AG20443 (cell line): ENCODE measurements around the gene HIBADH.
"Not testable (repeated sequence)": the region's sequence is repeated elsewhere in the genome, so short reads cannot be mapped to it uniquely, and the experiment has no call there.

Source experiments
- DNase-seq: peaks from one replicate; pipeline ENCODE4 v3.0.0; 2012; ENCODE audit warnings: low spot score, mixed read lengths

The HIBADH gene

DNA sequence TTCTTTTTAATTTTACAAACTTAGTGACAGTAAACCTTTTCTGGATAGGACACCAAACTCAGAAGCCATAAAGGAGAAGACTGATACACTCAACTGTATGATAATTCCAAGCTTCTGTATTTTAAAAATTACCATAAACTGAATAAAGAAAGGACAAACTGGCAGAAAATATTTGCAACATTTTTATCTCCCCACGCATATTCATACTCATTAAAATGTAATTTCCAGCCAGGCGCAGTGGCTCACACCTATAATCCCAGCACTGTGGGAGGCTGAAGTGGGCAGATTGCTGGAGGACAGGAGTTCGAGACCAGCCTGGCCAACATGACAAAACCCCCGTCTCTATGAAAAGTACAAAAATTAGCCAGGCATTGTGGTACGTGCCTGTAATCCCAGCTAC is 67.7 kb downstream of the HIBADH start:
- no peak for DNase-seq

DNA sequence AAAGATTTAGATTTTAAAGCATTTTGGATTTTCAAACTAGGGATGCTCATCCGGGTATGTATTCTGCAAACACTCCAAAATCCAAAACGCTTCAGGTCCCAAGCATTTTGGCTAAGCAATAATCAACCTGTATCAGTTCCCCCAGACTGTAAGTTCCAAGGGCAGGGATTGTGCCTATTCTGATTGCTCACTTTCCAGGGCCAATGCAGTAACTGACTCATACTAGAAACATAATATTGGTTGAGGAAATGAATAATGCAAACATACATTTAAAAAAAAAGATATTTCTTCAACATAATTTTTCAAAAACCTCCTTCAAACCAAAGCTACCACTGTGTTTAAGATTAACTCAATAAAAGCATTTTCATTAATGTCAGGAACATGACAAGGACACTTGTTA is 69.5 kb downstream of the HIBADH start:
- no peak for DNase-seq

DNA sequence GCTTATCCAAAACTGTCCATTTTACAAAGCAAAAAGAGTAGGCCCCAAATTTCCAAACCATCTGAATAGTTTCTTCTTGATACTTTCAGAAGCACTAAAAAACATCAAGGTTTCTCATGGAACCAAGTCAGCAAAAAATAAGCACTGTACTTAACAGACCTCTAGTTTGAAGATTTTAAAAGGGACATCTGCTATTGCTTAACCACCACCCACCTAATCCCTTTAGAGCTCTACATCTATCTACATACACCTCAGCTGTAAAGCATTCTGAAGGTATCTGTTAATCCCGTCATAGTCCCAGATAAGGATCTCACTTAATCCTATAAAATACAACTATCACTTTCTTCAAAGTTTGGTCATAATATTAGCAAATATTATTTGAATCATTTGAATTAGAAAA is 72.3 kb downstream of the HIBADH start:
- no peak for DNase-seq

DNA sequence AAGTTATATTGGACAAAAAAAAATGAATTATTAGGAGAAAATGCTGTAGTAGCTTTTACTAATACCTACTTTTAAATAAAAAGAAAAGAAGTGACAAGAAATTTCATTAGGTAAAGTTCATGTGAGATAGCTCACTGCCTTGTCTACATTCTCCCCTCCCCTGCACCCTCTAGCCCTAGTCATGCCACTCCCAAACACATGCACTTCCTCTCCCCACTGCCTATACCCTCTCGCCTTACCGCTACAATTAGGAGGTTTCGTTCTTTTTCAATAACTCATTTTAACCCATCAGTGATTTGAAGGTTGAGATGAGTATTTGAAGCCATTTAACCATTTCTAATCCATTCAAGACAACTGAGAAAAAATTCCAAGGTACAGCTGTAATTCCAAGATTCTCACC is 75.3 kb downstream of the HIBADH start:
- no peak for DNase-seq

DNA sequence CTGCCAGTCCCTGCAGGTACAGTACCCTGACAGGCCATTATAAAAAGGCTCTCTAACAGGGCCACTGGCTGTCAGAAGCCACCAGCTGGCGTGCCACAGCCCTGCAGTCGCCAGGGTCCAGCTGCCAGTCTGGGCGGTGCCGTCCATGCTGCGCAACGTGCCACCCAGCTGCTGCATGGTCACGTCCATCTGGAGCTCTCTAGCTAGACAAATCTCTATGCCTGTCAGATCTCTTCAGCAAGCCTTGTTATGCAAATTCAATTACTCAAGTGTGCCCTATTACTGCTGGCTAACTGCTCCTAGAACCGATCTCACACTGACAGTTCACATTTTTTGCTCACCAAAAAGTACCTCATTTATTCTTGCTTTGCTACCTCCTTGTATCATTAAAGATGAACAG is 75.9 kb downstream of the HIBADH start:
- DNase-seq = peak; percentile 31

DNA sequence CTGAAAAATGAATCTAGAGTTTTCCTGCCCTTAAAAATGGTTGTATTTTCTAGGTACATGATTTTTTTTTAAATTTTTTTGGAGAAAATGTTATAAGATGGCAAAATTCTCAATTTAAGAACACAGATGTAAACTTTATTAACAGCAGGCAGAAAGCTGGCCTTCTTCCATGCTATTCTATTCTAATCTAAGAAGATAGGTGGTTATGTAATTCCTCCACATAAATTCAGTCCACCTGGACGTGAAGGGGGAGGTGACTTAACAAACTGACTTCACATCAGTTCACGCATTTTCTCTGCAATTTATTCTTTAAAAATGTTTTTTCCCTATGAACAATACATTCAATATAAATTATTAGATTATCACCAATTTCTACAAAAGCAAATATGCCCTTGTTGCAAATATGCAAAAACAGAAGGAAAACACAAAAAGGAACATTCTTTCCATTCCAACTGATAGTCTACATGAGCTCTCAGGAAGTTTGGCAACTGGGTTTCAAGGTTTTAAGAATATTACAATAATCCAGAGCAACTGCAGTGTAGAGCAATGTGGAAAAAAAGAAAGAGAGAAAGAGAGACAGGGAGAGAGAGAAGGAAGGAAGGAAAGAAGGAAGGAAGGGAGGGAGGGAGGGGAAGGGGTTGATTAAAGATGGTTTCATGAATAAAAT is 76.8 kb downstream of the HIBADH start:
- no peak for DNase-seq

DNA sequence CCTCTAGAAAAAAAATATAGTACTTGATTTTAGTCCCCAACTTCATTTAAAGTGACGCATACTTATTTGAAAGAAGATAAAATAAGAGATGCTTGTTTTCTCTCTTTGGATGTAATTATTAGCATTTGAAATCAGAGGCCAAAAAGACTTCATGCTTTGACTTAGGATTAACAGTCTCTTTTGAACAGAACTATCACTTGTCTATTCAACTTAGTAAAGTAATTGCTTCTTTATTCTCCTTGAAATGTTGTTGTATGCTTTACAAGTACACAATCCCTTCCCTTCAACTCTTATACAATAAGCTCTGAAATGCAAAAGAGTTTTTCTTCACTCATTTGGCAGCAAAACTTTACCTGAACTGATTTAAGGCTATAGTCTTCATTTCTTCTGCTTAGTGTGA is 80.8 kb downstream of the HIBADH start:
- DNase-seq = no peak

DNA sequence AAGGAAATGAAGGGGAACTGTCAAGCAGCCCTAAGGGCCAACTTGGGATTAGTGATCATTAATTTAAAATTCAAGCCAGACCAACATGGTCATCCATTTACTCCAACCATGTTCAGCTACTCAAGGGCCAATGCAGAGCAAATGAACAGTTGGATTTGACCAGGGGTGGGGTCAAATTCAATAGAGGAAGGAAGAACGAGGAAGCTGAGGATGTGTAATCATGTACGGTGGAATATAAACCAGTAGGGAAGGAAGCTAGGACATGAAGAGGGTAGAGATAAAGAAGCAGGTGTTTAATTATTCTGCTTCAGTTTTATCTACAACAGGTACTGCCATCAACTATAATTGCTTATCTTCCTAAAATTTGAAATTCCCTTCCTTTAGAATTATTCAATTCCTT is 81.6 kb downstream of the HIBADH start:
- DNase-seq = no peak

DNA sequence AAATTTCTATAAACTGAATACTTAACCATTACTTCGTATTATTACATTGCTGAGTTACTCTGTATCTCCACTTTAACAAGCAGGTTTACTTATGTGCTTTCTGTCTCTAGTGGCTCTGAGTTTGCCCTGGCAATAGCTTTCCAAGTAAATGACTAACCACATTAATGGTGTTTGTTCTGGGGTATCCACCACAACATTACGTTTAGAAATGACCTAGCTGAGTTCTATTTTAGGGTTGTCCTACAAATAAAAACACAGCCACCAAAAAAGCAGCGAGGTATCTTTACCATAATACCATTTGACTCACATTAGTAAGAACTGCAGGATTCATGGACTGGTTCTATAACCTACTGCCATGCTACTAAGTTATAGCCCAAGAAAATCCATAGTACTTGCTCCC is 83.1 kb downstream of the HIBADH start:
- no peak for DNase-seq

DNA sequence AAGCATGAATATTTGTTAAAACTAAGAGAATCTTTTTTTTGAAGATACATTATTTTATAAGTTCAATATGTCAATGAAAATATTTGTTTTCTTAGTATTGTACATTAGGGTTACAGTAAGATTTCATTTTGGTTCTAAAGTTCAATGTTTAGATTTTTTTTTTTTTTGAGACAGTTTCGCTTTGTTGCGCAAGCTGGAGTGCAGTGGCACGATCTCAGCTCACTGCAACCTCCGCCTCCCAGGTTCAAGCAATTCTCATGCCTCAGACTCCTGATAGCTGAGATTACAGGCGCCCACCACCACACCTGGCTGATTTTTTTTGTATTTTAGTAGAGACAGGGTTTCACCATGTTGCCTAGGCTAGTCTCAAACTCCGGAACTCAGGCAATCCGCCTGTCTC is 84.5 kb downstream of the HIBADH start:
- not testable (repeated sequence) for DNase-seq

DNA sequence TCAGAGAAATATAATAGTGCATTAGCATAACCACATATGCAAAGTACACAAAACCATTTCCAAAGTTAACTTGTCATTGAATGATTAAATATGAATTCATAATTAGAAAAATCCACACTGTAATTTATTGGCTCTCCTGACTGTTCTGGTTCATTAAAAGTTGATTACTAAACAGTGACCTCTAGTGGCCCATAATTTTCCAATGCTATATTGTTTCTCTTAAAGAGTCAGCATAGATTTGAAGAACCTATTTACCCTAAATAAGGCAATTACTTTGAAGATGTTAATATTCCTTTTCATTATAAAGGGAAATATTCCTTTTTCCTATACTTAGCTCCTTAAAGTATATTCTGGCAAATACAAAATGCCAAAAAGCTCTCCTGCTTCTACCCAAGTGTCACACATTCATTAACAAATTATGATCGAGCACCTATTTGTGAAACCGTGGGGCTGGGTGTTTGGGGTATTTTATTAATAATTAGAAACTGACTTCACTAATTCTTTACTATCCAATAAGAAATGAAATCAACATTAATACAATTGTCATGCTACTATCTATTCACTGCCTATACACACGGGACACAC is 86.2 kb downstream of the HIBADH start:
- peak; percentile 44 for DNase-seq

DNA sequence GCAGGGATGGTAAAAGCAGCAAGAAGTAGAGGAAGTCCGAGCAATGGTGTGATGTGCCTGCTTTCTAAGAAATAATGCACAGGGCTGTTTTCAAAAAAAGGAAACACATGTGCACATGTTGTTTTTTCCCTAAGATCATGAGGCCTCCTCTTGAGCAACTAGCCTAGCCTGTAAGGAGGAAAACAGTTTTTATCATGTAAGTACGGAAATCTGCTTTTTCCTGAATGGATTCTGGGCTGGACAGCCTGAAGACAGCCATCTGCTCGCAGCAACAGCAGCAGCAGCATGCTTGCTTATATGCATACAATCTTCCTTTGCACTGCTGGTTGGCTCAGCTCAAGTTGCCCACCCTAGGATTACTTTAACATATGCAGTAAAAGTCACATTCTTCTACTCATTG is 87.1 kb downstream of the HIBADH start:
- DNase-seq = no peak

DNA sequence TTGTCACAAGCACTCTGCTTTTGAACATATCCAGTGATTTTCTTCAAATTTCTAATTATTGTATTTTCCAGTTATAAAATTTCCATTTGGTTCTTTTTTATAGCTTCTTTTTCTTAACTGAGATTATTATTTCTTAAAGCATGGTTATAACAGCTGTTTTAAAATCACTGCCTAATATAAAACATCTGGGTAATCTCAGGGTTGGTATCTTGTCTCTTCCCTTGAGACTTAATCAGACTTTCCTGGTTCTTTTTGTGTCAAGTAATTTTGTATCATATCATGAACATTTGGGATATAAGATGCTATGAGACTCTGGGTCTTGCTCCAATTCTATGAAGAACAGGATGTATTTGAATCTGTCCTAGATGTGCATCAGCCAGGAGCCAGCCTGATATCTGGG is 93.6 kb downstream of the HIBADH start:
- DNase-seq = no peak

DNA sequence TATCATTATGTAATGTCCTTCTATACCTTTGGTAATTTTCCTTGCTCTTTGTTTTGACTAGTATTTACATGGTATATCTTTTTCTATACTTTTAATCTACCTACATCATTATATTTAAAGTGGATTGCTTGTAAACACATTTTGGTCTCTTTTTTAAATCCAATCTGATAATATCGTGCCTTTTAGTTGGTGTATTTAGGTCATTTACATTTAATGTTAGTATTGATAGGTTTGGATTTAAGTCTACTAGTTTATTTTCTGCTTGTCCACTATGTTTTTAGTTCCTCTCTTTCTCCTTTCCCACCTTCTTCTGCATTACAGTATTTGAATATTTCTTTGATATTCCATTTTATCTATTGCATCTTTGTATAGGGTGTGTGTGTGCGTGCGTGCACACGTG is 95.4 kb downstream of the HIBADH start:
- no peak for DNase-seq

DNA sequence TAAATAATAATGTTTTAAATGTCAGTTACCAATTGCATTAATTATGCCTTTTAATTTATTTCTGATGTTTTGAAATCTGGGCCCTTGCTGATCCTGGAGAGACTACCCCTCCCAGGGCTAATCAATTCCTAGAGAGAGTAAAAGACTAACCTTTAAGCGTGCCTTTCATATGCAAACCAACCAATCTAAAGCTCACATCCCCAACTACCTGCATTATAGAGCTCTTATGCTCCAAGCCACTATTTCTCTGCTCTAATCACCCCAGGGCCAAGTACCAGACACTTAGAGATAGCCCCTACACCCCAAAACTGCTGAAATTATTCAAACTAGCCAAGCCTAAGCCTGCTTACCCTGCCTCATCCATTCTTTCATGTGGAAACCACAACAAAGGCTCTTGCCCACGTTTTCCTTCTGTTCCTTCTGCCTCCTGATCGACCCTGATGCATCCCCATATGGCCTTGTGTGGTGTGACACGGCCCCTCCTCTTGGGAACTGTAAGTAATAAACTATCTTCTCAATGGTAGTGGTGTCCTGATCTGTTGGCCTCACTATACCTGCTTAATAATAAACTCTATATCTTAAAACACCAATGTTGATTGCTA is 97.7 kb downstream of the HIBADH start:
- DNase-seq = no peak

DNA sequence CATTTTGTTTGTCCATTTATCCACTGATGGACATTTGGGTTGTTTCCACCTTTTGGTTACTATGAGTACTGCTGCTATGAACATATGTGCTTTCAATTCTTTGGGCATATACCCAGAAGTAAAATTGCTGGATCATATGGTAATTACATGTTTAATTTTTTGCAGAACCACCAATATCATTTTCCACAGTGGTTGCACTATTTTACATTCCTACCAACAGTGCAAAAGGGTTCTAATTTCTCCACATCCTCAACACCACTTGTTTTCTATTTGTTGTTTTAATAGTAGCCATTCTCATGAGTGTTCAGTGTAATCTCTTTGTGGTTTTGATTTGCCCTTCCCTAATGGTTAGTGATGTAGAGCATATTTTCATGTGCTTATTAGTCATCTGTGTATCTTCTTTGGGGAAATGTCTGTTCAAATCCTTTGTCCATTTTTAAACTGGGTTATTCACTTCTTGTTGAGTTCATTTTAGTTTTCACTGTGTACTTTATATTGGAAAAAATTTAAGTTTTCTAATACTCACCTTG is 101.9 kb downstream of the HIBADH start:
- DNase-seq = peak; percentile 24

DNA sequence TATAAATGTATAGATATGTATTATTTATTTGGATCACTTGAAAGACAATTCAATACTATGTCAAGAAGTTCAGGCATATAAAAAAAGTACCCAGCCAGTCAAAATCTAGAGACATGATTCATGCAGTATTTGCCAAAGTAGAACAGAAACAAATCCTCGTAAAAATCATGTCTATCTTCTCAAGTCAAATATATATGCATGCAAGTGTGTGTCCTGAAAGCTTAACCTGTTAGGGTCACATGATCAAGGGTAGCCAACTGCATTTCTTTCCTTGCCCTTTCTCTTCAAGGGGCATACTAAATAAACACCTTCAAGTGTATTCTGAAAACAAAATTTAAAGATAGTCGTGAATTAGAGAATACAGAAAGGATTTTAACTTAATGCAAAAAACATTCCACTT is 107.0 kb downstream of the HIBADH start:
- DNase-seq = no peak

DNA sequence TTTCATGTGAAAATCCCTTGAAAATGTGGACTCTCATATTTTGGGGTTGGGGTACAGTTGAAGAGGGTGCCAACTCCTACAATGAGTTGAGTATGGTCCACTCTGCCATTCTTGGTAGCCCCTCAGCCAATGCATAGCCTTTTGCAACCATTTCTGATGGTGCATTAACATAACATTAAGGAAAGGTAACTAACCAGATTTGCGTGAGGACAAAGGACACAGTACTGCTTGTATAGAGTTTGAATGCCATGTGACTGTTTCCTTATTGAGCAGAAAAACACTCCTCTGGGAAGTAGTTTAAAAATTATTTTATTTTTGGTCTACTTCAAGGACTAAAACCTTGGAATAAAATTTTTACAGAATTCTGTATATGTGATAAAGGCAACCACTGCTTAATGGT is 107.9 kb downstream of the HIBADH start:
- no peak for DNase-seq

DNA sequence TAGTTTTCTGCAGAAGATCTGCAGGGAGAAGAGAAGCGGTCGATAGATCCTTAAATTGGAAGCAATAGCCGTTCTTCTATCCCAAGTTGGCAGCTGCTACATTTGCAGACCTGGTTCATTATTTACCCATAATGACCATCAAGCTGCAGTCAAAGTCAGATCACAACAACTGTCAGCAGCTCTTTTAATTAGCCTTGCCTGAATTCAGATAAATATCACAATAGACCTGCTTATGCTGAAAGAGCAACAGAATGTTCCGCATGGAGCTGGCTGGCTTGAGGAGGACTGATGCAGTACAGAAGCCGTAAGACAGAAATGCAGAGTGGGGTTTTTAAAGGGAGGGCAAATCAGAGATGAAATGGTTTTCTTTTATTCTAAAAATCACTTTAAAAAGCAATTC is 109.4 kb downstream of the HIBADH start:
- DNase-seq = no peak

DNA sequence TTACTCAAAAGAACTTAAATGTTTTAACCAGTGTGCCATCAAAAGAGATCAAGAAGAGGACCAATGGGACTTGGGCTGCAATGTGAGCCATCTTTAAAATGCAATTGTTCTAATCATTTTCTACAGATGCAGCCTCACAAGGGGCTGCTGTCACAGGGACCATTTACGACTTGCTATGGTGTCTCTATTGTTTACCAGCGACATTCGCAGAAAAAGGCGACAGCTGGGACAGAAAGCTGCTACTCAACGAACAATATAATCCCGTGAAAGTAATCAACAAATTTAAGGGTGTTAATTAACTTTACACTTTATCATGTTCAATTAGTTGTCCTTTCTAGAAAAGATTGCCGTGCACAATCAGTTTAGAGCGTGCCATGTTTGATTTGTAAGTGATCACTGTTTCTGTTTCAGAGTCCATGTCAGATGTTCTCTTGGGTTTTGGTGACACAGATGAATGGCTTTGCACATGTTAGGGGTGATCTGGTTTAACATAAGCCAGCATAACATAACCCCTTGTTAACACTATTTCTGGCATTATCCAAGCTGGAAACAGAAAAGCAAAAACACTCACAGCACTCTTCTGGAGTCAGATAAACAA is 110.8 kb downstream of the HIBADH start:
- DNase-seq = no peak

DNA sequence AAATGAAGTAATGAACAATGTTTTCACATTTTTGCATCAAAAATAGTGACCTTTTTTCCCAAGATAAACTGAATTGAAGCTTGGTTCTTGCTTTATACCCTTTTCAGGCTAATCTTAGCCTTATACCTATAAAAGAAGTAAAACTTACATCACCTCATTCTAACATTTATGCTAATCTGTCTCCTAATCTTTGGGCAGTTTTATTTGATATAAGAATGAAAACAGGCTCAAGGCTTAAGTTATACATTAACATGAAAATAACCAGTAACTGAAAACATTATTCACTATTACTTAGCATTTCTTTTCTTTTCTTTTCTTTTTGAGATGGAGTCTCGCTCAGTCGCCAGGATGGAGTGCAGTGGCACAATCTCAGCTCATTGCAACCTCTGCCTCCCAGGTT is 113.1 kb downstream of the HIBADH start:
- no peak for DNase-seq

DNA sequence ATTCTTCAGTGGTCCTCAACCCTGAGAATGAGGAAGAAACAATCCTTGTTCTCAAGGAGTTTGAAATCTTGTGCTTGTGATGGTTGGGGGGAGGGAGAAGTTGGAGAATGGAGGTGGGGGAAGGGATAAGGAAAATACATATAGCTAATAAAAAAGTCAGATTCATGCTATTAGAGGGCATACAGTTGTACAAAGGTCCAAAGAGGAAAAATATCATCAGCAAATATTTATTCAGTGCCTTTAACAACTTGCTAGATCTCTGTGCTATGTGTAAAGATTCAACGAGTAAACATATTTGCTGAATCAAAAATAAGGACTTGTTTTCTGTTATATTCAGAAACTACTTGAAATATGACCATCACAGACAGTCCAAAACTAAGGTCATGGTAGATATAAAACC is 114.4 kb downstream of the HIBADH start:
- no peak for DNase-seq

DNA sequence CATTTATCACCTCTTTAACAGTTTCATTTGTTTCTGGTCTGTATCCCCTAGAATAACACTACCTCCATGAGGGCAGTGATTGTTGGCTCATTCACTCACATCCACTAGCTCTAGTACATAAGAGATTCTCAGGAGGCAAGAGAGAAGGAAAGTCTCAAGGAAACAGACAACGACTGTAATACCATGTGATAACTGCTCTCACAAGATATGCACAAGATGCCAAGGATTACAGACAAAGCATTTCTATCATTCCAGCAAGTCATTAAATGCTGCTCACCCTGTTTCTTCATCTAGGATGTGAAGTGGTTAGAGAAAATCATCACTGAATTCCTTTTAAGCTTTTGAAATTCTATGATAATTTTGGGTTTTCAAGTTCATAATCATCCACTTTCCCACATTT is 115.3 kb downstream of the HIBADH start:
- DNase-seq = peak; percentile 66
